HFFc6 (cell line): Measurements from ENCODE around the gene PPM1B. TPM values are rescaled to one million over a fixed set of nuclear protein-coding genes. Genes with fewer than 3 reads are reported as not detected.

Experiments used
- DNase-seq: peaks from one replicate; pipeline ENCODE4 v3.0.0-alpha.2; 2018
- H3K27ac Mint-ChIP-seq: 2 replicates; pipeline ENCODE4 v1.8.0; 2020; ENCODE audit warnings: mild to moderate bottlenecking, mixed read lengths
- H3K27me3 Mint-ChIP-seq: 2 replicates; pipeline ENCODE4 v1.8.0; 2021; ENCODE audit warnings: mild to moderate bottlenecking, moderate library complexity, mixed read lengths; ENCODE audit not compliant: insufficient read depth
- H3K36me3 Mint-ChIP-seq: 2 replicates; pipeline ENCODE4 v1.8.0; 2021; ENCODE audit warnings: low read depth, mixed read lengths
- H3K4me1 Mint-ChIP-seq: 2 replicates; pipeline ENCODE4 v1.8.0; 2020; ENCODE audit warnings: low read depth, mixed read lengths
- H3K4me3 Mint-ChIP-seq: 2 replicates; pipeline ENCODE4 v1.8.0; 2020; ENCODE audit warnings: mild to moderate bottlenecking, moderate library complexity, mixed read lengths
- H3K9me3 Mint-ChIP-seq: 2 replicates; pipeline ENCODE4 v1.8.0; 2020; ENCODE audit warnings: mild to moderate bottlenecking, mixed read lengths
- CTCF ChIP-seq: fragments of 200-600 bp; sonication (generic); IDR thresholded peaks from 2 replicates; pipeline ENCODE4 v1.5.0; 2021; ENCODE audit warnings: antibody characterized with exemption, mild to moderate bottlenecking
- total RNA-seq, 6 experiments: library from RNA; stranded (reverse); fragmentation: NEBNext Ultra II Directional; extraction: Animal tissue kit (Norgen Biotek cat#: 25700); gene quantifications; 2 replicates in 1 of 6; 3 replicates in 5 of 6; pipeline ENCODE4 v1.2.3, GENCODE V29; 2021

Gene PPM1B
- total RNA-seq, 6 experiments from 2014 or later, result 22.8 to 31.6 (median 27.1) TPM

GRCh38 chr2:44267796-44268648, 99.3 kb downstream of the PPM1B start:
- Mint-ChIP-seq H3K9me3 (no peaks in the 10 kb centered on the region), H3K27ac (peak overlapping the region; percentile 23; the same call in 1 of the 2 replicates), H3K27me3 (0 out of 2 replicates have a peak, but pooled peaks cover under 1% of the 10 kb centered on the region), H3K4me1 (peaks cover 19% of the 10 kb centered on the region), H3K36me3 (no peaks in the 10 kb centered on the region), H3K4me3 (peak overlapping the region; percentile 16)
- peak; percentile 50 for DNase-seq
- TF ChIP-seq CTCF, result no peak

GRCh38 chr2:44269831-44270230, 101.2 kb downstream of the PPM1B start:
- no peak for DNase-seq
- Mint-ChIP-seq H3K9me3 (no peaks in the 10 kb centered on the region), H3K4me1 (peaks cover 19% of the 10 kb centered on the region), H3K36me3 (no peaks in the 10 kb centered on the region), H3K27me3 (no peaks in the 10 kb centered on the region), H3K27ac (no peak overlapping the region), H3K4me3 (no peak overlapping the region)
- no peak for TF ChIP-seq CTCF

GRCh38 chr2:44271296-44271695, 102.6 kb downstream of the PPM1B start:
- H3K4me3 Mint-ChIP-seq, result no peak overlapping the region
- no peaks in the 10 kb centered on the region for H3K36me3 Mint-ChIP-seq
- H3K27ac Mint-ChIP-seq, result no peak overlapping the region
- H3K4me1 Mint-ChIP-seq, result peaks cover 27% of the 10 kb centered on the region
- no peaks in the 10 kb centered on the region for H3K27me3 Mint-ChIP-seq
- DNase-seq, result no peak
- no peaks in the 10 kb centered on the region for H3K9me3 Mint-ChIP-seq
- TF ChIP-seq CTCF, result no peak

GRCh38 chr2:44273076-44273475, 104.4 kb downstream of the PPM1B start:
- Mint-ChIP-seq H3K4me1 (peaks cover 28% of the 10 kb centered on the region), H3K4me3 (no peak overlapping the region), H3K9me3 (no peaks in the 10 kb centered on the region), H3K36me3 (no peaks in the 10 kb centered on the region), H3K27ac (no peak overlapping the region), H3K27me3 (no peaks in the 10 kb centered on the region; the same call in 1 of the 2 replicates)
- TF ChIP-seq CTCF, result no peak
- DNase-seq, result no peak

GRCh38 chr2:44273596-44273995, 104.9 kb downstream of the PPM1B start:
- no peak overlapping the region for H3K27ac Mint-ChIP-seq
- no peak for TF ChIP-seq CTCF
- H3K4me3 Mint-ChIP-seq, result no peak overlapping the region
- H3K4me1 Mint-ChIP-seq, result peaks cover 23% of the 10 kb centered on the region
- no peak for DNase-seq
- H3K27me3 Mint-ChIP-seq, result no peaks in the 10 kb centered on the region; the same call in 1 of the 2 replicates
- H3K9me3 Mint-ChIP-seq, result no peaks in the 10 kb centered on the region
- no peaks in the 10 kb centered on the region for H3K36me3 Mint-ChIP-seq
